SH-SY5Y (cell line): ENCODE data around the gene POLDIP2.

Experiments used
- GATA2 ChIP-seq: IDR thresholded peaks from 2 replicates; pipeline ENCODE4 v1.6.1; 2011; ENCODE audit warnings: mild to moderate bottlenecking, low read depth, low read length
- GATA3 ChIP-seq: IDR thresholded peaks from 2 replicates; pipeline ENCODE4 v1.6.1; 2011; ENCODE audit warnings: low read depth, mild to moderate bottlenecking, low read length, moderate library complexity

DNA sequence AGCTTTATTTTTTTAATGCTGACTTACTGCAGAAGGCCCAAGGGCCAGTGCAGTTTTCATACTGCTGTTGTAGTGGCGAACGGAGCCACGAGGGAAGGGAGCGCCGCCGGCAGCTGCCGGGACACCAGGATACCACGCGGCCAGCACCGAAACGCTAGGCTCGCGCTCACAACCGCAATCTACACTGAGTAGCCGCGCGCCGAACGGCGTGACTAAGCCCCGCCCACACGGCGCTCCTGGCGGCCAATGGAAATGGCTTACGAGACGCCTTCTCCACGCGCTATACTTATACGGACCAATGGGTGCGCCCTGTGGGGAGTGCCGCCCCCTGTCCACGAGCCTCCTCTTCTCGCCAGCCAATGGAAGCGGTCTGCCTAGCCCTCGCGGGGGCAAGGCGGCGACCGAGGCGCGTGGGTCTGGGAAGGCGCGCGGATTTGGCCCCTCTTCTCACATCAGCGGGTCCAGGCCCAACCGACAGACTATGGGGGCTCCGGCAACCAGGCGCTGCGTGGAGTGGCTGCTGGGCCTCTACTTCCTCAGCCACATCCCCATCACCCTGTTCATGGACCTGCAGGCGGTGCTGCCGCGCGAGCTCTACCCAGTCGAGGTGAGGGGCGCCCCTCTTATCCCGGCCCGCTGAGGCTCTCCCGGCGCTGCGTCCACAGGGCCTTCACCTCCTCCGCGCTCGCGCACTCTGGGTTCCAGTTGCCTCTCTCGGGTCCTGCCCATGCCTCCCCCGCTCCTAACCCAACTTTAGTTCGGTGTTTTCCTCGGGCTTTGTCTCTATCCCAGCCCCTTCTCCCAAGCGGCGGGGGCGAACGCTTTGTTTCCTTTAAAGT, 38.3 kb downstream of the POLDIP2 start, which contains the start of gene TMEM97:
- TF ChIP-seq GATA2 (no peak), GATA3 (no peak)
